Lower lobe of right lung (tissue), 2 donors: Measurements from ENCODE around the gene BANF2. TPM values are rescaled to one million over a fixed set of nuclear protein-coding genes. Genes with fewer than 3 reads are reported as not detected.
A peak's percentile ranks its signal among the peaks of the same experiment; 100 is the strongest.
"Not testable (repeated sequence)": the region's sequence is repeated elsewhere in the genome, so short reads cannot be mapped to it uniquely, and the experiment has no call there.

Experiments
- ATAC-seq, 2 donors: fragments of 200-7000 bp; cut with Tn5 transposase; one replicate each; pipeline ENCODE4 v1.9.1; 2020 to 2022; ENCODE audit warnings: mild to moderate bottlenecking in 2 of 2, moderate library complexity in 2 of 2
- DNase-seq: peaks from one replicate; pipeline ENCODE4 v3.0.0-alpha.2; 2020
- H3K27ac ChIP-seq: fragments of 200-600 bp; one replicate; pipeline ENCODE4 v1.8.0; 2022
- H3K27me3 ChIP-seq: fragments of 200-600 bp; one replicate; pipeline ENCODE4 v1.8.0; 2022; ENCODE audit warnings: low read depth
- H3K36me3 ChIP-seq: fragments of 200-600 bp; one replicate; pipeline ENCODE4 v1.8.0; 2022; ENCODE audit warnings: mild to moderate bottlenecking
- H3K4me1 ChIP-seq: fragments of 200-600 bp; one replicate; pipeline ENCODE4 v1.8.0; 2022
- H3K4me3 ChIP-seq: fragments of 200-600 bp; one replicate; pipeline ENCODE4 v1.8.0; 2022; ENCODE audit warnings: mild to moderate bottlenecking
- H3K9me3 ChIP-seq: fragments of 200-600 bp; one replicate; pipeline ENCODE4 v1.8.0; 2022
- CTCF ChIP-seq: fragments of 200-600 bp; IDR thresholded peaks from one replicate; pipeline ENCODE4 v1.8.0; 2022; ENCODE audit warnings: antibody characterized with exemption, mild to moderate bottlenecking
- intact Hi-C: fragments of 100-400 bp; cut with DNase I; formaldehyde crosslinking; loops from one replicate; pipeline ENCODE4 v1.11.0; 2022
- total RNA-seq: library from RNA; stranded (reverse); fragmentation: NEBNext Ultra II Directional; extraction: Animal tissue kit (Norgen Biotek cat#: 25700); gene quantifications from one replicate; pipeline ENCODE4 v1.2.1, GENCODE V29; 2021
- donor health status: DM: no; HTN: yes; CAD: no; lungs with severe emphysema.

BANF2 gene
- total RNA-seq, 1 donor from 2014 or later: not detected

GRCh38 chr20:17706632-17707031 lies 6.9 kb downstream of the BANF2 start:
- no peaks in the 10 kb centered on the region for H3K9me3 ChIP-seq

GRCh38 chr20:17707951-17708350 lies 8.2 kb downstream of the BANF2 start:
- ATAC-seq, H3K9me3 ChIP-seq, H3K27ac ChIP-seq, H3K27me3 ChIP-seq, DNase-seq, intact Hi-C loops, H3K36me3 ChIP-seq, H3K4me3 ChIP-seq, H3K4me1 ChIP-seq: not testable (repeated sequence)

More at GRCh38 chr20:17706632-17707031, 6.9 kb downstream of the BANF2 start:
- Histone ChIP-seq H3K4me3 (no peak overlapping the region), H3K27me3 (no peaks in the 10 kb centered on the region), H3K36me3 (no peaks in the 10 kb centered on the region), H3K27ac (no peak overlapping the region), H3K4me1 (no peaks in the 10 kb centered on the region)
- no peak for ATAC-seq
- DNase-seq: no peak
- intact Hi-C loops: no loop called here
- no peak for TF ChIP-seq CTCF

GRCh38 chr20:17708675-17709360 lies 9.1 kb downstream of the BANF2 start:
- ATAC-seq (no peak), DNase-seq (no peak)
- Histone ChIP-seq H3K4me1 (no peaks in the 10 kb centered on the region), H3K27me3 (no peaks in the 10 kb centered on the region), H3K36me3 (no peaks in the 10 kb centered on the region), H3K4me3 (no peak overlapping the region), H3K9me3 (no peaks in the 10 kb centered on the region), H3K27ac (no peak overlapping the region)
- intact Hi-C loops: no loop called here
- no peak for TF ChIP-seq CTCF

- no peak overlapping the region for H3K27ac ChIP-seq
- DNase-seq: no peak
- ATAC-seq: peak in 1 of 2 donors; percentile 13
- intact Hi-C loops: no loop called here
- no peak overlapping the region for H3K4me3 ChIP-seq
- no peaks in the 10 kb centered on the region for H3K36me3 ChIP-seq
- H3K27me3 ChIP-seq: no peaks in the 10 kb centered on the region
- no peaks in the 10 kb centered on the region for H3K9me3 ChIP-seq
- no peak for TF ChIP-seq CTCF
- H3K4me1 ChIP-seq: no peaks in the 10 kb centered on the region
These were observed 9.9 kb downstream of the BANF2 start for GRCh38 chr20:17709361-17710293.

GRCh38 chr20:17710379-17711266 lies 10.9 kb downstream of the BANF2 start:
- DNase-seq: no peak
- Histone ChIP-seq H3K27ac (no peak overlapping the region), H3K4me3 (no peak overlapping the region), H3K9me3 (no peaks in the 10 kb centered on the region), H3K36me3 (no peaks in the 10 kb centered on the region), H3K27me3 (no peaks in the 10 kb centered on the region), H3K4me1 (no peaks in the 10 kb centered on the region)
- no peak for TF ChIP-seq CTCF
- no peak for ATAC-seq
- intact Hi-C loops: no loop called here
